MCF 10A (cell line): ENCODE data around the gene MFN2. TPM values are rescaled to one million over a fixed set of nuclear protein-coding genes. Genes with fewer than 3 reads are reported as not detected.

Source experiments
- BruUV-seq: library from RNA; stranded (reverse); fragments of 400-500 nt; replicated peaks from 2 replicates; lab custom pipeline; 2021; lab: Mats Ljungman, UMichigan
- CTCF ChIA-PET: fragments of 300-600 bp; sonication (Branson Sonifier 250); formaldehyde crosslinking; extraction: SDS; loops from one replicate; lab custom pipeline; 2021; ENCODE audit warnings: antibody characterized with exemption, inconsistent platforms; lab: Yijun Ruan, JAX
- POLR2A ChIA-PET: fragments of 300-600, 350-650 bp; sonication (Branson Sonifier 250); formaldehyde crosslinking; extraction: SDS; loops from one replicate; lab custom pipeline; 2020; ENCODE audit warnings: antibody characterized with exemption, inconsistent platforms; lab: Yijun Ruan, JAX
- DNase-seq: peaks from one replicate; pipeline ENCODE4 v3.0.0-alpha.2; 2018; ENCODE audit not compliant: unreplicated experiment
- H3K27ac Mint-ChIP-seq: one replicate; pipeline ENCODE4 v1.8.0; 2022; ENCODE audit warnings: mild to moderate bottlenecking, low read depth, mixed read lengths; ENCODE audit not compliant: unreplicated experiment
- H3K27me3 Mint-ChIP-seq: one replicate; pipeline ENCODE4 v1.8.0; 2022; ENCODE audit warnings: mixed read lengths; ENCODE audit not compliant: insufficient read depth, unreplicated experiment
- H3K36me3 Mint-ChIP-seq: one replicate; pipeline ENCODE4 v1.8.0; 2022; ENCODE audit warnings: mild to moderate bottlenecking, moderate library complexity, mixed read lengths; ENCODE audit not compliant: insufficient read depth, unreplicated experiment
- H3K4me1 Mint-ChIP-seq: one replicate; pipeline ENCODE4 v1.8.0; 2022; ENCODE audit warnings: mixed read lengths; ENCODE audit not compliant: insufficient read depth, unreplicated experiment
- H3K4me3 Mint-ChIP-seq: one replicate; pipeline ENCODE4 v1.8.0; 2022; ENCODE audit warnings: mild to moderate bottlenecking, moderate library complexity, mixed read lengths; ENCODE audit not compliant: unreplicated experiment
- H3K9me3 Mint-ChIP-seq: one replicate; pipeline ENCODE4 v1.8.0; 2022; ENCODE audit warnings: mixed read lengths; ENCODE audit not compliant: unreplicated experiment
- intact Hi-C: fragments of 100-400 bp; cut with micrococcal nuclease; formaldehyde crosslinking; loops from 2 replicates; pipeline ENCODE4 v1.14.1; 2022
- total RNA-seq: library from RNA; stranded (reverse); gene quantifications from 2 replicates; pipeline ENCODE4 v1.2.3, GENCODE V29; 2022
- TF ChIP-seq, protein P1 (sequence below): fragments of 200-600 bp; IDR thresholded peaks from one replicate; pipeline ENCODE4 v1.8.0; 2022; ENCODE audit warnings: antibody characterized with exemption, mild to moderate bottlenecking; ENCODE audit not compliant: unreplicated experiment

Gene MFN2
- total RNA-seq, 1 experiment from 2014 or later: 105 TPM

- Mint-ChIP-seq H3K9me3 (no peaks in the 10 kb centered on the region), H3K36me3 (peaks cover 25% of the 10 kb centered on the region), H3K27ac (peak overlapping the region; percentile 23), H3K4me3 (peak overlapping the region; percentile 40), H3K4me1 (no peaks in the 10 kb centered on the region), H3K27me3 (no peaks in the 10 kb centered on the region)
- POLR2A ChIA-PET: interaction anchor here (0.6 to 4.3 kb wide), 8 partner anchors 9 to 735 kb away, joined by 3 to 53 read pairs (median 4); partner anchors contain the start of gene MFN2
- DNase-seq: peak; percentile 79
- CTCF ChIA-PET: interaction anchor here (0.5 to 2.5 kb wide), 15 partner anchors 12 to 230 kb away, joined by 3 to 21 read pairs (median 4); partner anchors contain the start of gene PLOD1
- TF ChIP-seq, protein P1, sequence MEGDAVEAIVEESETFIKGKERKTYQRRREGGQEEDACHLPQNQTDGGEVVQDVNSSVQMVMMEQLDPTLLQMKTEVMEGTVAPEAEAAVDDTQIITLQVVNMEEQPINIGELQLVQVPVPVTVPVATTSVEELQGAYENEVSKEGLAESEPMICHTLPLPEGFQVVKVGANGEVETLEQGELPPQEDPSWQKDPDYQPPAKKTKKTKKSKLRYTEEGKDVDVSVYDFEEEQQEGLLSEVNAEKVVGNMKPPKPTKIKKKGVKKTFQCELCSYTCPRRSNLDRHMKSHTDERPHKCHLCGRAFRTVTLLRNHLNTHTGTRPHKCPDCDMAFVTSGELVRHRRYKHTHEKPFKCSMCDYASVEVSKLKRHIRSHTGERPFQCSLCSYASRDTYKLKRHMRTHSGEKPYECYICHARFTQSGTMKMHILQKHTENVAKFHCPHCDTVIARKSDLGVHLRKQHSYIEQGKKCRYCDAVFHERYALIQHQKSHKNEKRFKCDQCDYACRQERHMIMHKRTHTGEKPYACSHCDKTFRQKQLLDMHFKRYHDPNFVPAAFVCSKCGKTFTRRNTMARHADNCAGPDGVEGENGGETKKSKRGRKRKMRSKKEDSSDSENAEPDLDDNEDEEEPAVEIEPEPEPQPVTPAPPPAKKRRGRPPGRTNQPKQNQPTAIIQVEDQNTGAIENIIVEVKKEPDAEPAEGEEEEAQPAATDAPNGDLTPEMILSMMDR: peak; percentile 65
- BruUV-seq: no TSS peak
- intact Hi-C loops: loop anchor here (1.0 kb wide), 2 partner anchors 58 to 129 kb away; no protein-coding TSS in a partner anchor
Observed at GRCh38 chr1:11967028-11967547, 13.2 kb upstream of the MFN2 start.

DNA sequence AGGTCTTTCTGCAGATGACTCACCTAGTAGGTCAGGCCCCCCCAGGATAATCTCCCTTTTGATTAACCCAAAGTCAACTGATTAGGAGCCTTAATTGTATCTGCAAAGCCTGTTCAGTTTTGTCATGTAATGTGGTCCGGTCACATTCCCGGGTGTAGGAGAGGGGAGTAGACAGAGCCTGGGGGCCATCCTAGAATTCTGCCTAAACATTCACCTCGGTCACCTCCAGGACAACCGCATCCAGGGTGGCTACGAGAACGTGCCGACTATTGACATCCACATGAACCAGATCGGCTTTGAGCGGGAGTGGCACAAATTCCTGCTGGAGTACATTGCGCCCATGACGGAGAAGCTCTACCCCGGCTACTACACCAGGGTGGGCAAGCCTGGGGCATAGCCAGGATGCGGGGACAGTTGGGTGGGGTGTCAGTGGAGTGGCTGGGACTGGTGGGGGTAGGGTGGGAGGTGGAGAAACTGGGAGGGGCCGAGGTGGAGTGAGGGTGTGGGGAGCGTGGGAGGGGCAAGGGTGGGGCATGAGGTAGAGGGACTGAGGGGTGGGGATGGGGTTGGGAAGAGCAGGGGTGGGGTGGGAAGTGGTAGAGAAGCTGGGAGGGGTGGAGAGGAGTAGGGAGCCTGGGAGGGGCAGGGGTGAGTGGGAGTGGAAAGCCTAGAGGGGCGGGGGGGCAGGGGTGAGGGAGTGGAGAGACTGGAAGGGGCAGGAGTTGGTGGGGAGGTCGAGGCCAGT is 9.6 kb upstream of the MFN2 start:
- Mint-ChIP-seq H3K4me3 (no peak overlapping the region), H3K36me3 (peaks cover 31% of the 10 kb centered on the region), H3K27ac (no peak overlapping the region), H3K27me3 (no peaks in the 10 kb centered on the region), H3K4me1 (no peaks in the 10 kb centered on the region), H3K9me3 (no peaks in the 10 kb centered on the region)
- ChIA-PET CTCF (interaction anchor here (0.6 kb wide), 1 partner anchor 54 kb away, joined by 3 read pairs; no protein-coding TSS in a partner anchor), POLR2A (interaction anchor here (0.8 to 4.3 kb wide), 3 partner anchors 9 to 11 kb away, joined by 3 to 53 read pairs (median 3); partner anchors contain the start of gene MFN2)
- BruUV-seq: no TSS peak
- no peak for DNase-seq
- intact Hi-C loops: no loop called here
- TF ChIP-seq, protein P1: no peak

DNA sequence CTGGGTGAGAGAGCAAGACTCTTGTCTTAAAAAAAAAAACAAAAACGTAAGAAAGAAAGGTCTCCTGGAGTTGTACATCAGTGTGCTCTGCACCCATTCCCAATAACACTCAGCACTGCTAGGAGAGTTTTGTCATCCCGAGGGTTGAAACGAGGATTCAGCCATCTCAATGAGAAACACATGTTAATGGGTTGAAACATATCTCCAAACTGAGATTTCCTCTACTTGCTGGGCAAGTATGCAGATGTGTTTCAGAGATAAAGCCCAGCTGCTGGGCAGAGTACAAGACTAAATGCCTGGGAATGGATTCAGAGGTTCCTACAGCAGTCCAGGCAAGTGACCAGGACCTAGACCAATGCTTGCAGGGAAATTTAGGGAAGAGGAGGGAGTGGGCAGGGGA is 2.6 kb upstream of the MFN2 start:
- ChIA-PET CTCF (interaction anchor here (0.6 to 3.0 kb wide), 2 partner anchors 11 to 172 kb away, joined by 5 to 12 read pairs; no protein-coding TSS in a partner anchor), POLR2A (interaction anchor here (4.6 to 7.1 kb wide), 2 partner anchors 9 to 68 kb away, joined by 53 to 180 read pairs; no protein-coding TSS in a partner anchor)
- Mint-ChIP-seq H3K4me1 (peaks cover 21% of the 10 kb centered on the region), H3K36me3 (peaks cover 42% of the 10 kb centered on the region), H3K4me3 (no peak overlapping the region), H3K9me3 (no peaks in the 10 kb centered on the region), H3K27ac (peak overlapping the region; percentile 49), H3K27me3 (no peaks in the 10 kb centered on the region)
- intact Hi-C loops: no loop called here
- TF ChIP-seq, protein P1: no peak
- no TSS peak for BruUV-seq
- no peak for DNase-seq

- CTCF ChIA-PET: interaction anchor here (0.6 to 3.0 kb wide), 2 partner anchors 12 to 173 kb away, joined by 5 to 12 read pairs; no protein-coding TSS in a partner anchor
- TF ChIP-seq, protein P1: no peak
- Mint-ChIP-seq H3K27ac (peak overlapping the region; percentile 49), H3K27me3 (no peaks in the 10 kb centered on the region), H3K36me3 (peaks cover 49% of the 10 kb centered on the region), H3K4me3 (no peak overlapping the region), H3K9me3 (no peaks in the 10 kb centered on the region), H3K4me1 (peaks cover 21% of the 10 kb centered on the region)
- intact Hi-C loops: no loop called here
- POLR2A ChIA-PET: interaction anchor here (1.0 to 7.1 kb wide), 4 partner anchors 10 to 172 kb away, joined by 5 to 180 read pairs (median 34); partner anchors contain the start of genes CLCN6 and MTHFR
- no peak for DNase-seq
- no TSS peak for BruUV-seq
Observed at GRCh38 chr1:11978301-11978700, 1.9 kb upstream of the MFN2 start.
